Fibroblast of villous mesenchyme (primary cell): Measurements from ENCODE around the gene CCL21. TPM values are rescaled to one million over a fixed set of nuclear protein-coding genes. Genes with fewer than 3 reads are reported as not detected.

Source experiments
- DNase-seq: peaks from one replicate; pipeline ENCODE4 v3.0.0-alpha.2; 2010; ENCODE audit warnings: low read depth
- H3K4me3 ChIP-seq: 2 replicates; pipeline ENCODE4 v1.5.1; 2011; ENCODE audit warnings: low read depth, mild to moderate bottlenecking, low read length
- CTCF ChIP-seq: IDR thresholded peaks from 2 replicates; pipeline ENCODE4 v1.5.1; 2012; ENCODE audit warnings: low read depth, mild to moderate bottlenecking, low read length; ENCODE audit not compliant: insufficient read depth
- total RNA-seq: library from RNA; depleted of rRNA; stranded (reverse); fragments of >200 nt; gene quantifications from 2 replicates; pipeline ENCODE4 v1.2.3, GENCODE V29; 2012

Gene CCL21
- total RNA-seq, 1 donor, result not detected

GRCh38 chr9:34685591-34685990 lies 24.3 kb downstream of the CCL21 start:
- DNase-seq, result no peak
- H3K4me3 ChIP-seq, result no peak overlapping the region
- no peak for TF ChIP-seq CTCF

GRCh38 chr9:34684816-34685215 lies 25.1 kb downstream of the CCL21 start:
- no peak for TF ChIP-seq CTCF
- no peak overlapping the region for H3K4me3 ChIP-seq
- no peak for DNase-seq

- no peak overlapping the region for H3K4me3 ChIP-seq
- no peak for DNase-seq
- TF ChIP-seq CTCF, result no peak
These were observed 25.8 kb downstream of the CCL21 start for GRCh38 chr9:34684145-34684544.

GRCh38 chr9:34675869-34676268 lies 34.1 kb downstream of the CCL21 start:
- no peak for DNase-seq
- H3K4me3 ChIP-seq, result no peak overlapping the region
- no peak for TF ChIP-seq CTCF

GRCh38 chr9:34675048-34675714 lies 34.8 kb downstream of the CCL21 start:
- no peak overlapping the region for H3K4me3 ChIP-seq
- peak; percentile 91 for TF ChIP-seq CTCF
- DNase-seq, result peak; percentile 73

GRCh38 chr9:34674440-34674839 lies 35.5 kb downstream of the CCL21 start:
- no peak overlapping the region for H3K4me3 ChIP-seq
- no peak for TF ChIP-seq CTCF
- DNase-seq, result no peak

- no peak for TF ChIP-seq CTCF
- DNase-seq, result no peak
- no peak overlapping the region for H3K4me3 ChIP-seq
These were observed 38.6 kb downstream of the CCL21 start for GRCh38 chr9:34671307-34671706.
